GM18505 (cell line): ENCODE data around the gene ARID1B.
"Not testable (repeated sequence)": the region's sequence is repeated elsewhere in the genome, so short reads cannot be mapped to it uniquely, and the experiment has no call there.

ENCODE experiments used
- ATAC-seq: cut with Tn5 transposase; IDR thresholded peaks from one replicate; pipeline ENCODE4 v1.9.1; 2021; ENCODE audit not compliant: unreplicated experiment
- POLR2A ChIP-seq: IDR thresholded peaks from 4 replicates; pipeline ENCODE4 v1.6.1; 2011; ENCODE audit warnings: borderline replicate concordance; ENCODE audit not compliant: insufficient read depth, insufficient read length; ENCODE audit errors: extremely low read depth

ARID1B gene

GRCh38 chr6:156925718-156926607, 148.8 kb downstream of the ARID1B start:
- ATAC-seq: peak; percentile 72
- TF ChIP-seq POLR2A: no peak

GRCh38 chr6:156928126-156928525, 150.9 kb downstream of the ARID1B start:
- no peak for TF ChIP-seq POLR2A
- ATAC-seq: no peak

GRCh38 chr6:156928972-156929371, 151.8 kb downstream of the ARID1B start:
- TF ChIP-seq POLR2A: no peak

GRCh38 chr6:156931283-156931682, 154.1 kb downstream of the ARID1B start:
- no peak for TF ChIP-seq POLR2A

More at GRCh38 chr6:156928972-156929371, 151.8 kb downstream of the ARID1B start:
- no peak for ATAC-seq

GRCh38 chr6:156933201-156934068, 156.3 kb downstream of the ARID1B start:
- ATAC-seq: no peak
- no peak for TF ChIP-seq POLR2A

More at GRCh38 chr6:156931283-156931682, 154.1 kb downstream of the ARID1B start:
- no peak for ATAC-seq

GRCh38 chr6:156934069-156934460, 156.9 kb downstream of the ARID1B start:
- TF ChIP-seq POLR2A: no peak
- ATAC-seq: no peak

GRCh38 chr6:156935000-156935399, 157.8 kb downstream of the ARID1B start:
- no peak for TF ChIP-seq POLR2A
- no peak for ATAC-seq

GRCh38 chr6:156938143-156938542, 161.0 kb downstream of the ARID1B start:
- no peak for TF ChIP-seq POLR2A
- ATAC-seq: no peak

GRCh38 chr6:156940221-156940620, 163.0 kb downstream of the ARID1B start:
- TF ChIP-seq POLR2A: no peak
- no peak for ATAC-seq

- ATAC-seq: no peak
- no peak for TF ChIP-seq POLR2A
Measured at GRCh38 chr6:156942266-156942665, 165.1 kb downstream of the ARID1B start.

GRCh38 chr6:156943166-156943565, 166.0 kb downstream of the ARID1B start:
- ATAC-seq: no peak
- no peak for TF ChIP-seq POLR2A

GRCh38 chr6:156943816-156944215, 166.6 kb downstream of the ARID1B start:
- TF ChIP-seq POLR2A: no peak
- ATAC-seq: no peak

GRCh38 chr6:156944412-156944811, 167.2 kb downstream of the ARID1B start:
- ATAC-seq: no peak
- no peak for TF ChIP-seq POLR2A

- not testable (repeated sequence) for ATAC-seq
Measured at GRCh38 chr6:156945789-156946172, 168.6 kb downstream of the ARID1B start.

- ATAC-seq: no peak
- TF ChIP-seq POLR2A: no peak
Measured at GRCh38 chr6:156946370-156946936, 169.3 kb downstream of the ARID1B start.
